HepG2 (cell line): ENCODE data around the gene TTBK1. TPM values are rescaled to one million over a fixed set of nuclear protein-coding genes. Genes with fewer than 3 reads are reported as not detected.

Source experiments
- BRD4 ChIP-seq: sonication (generic); formaldehyde crosslinking; IDR thresholded peaks from 2 replicates; pipeline ENCODE4 v1.4.0; 2020; ENCODE audit warnings: missing genetic modification reagents
- DMAP1 ChIP-seq: IDR thresholded peaks from 2 replicates; pipeline ENCODE4 v1.6.1; 2016
- EZH2 ChIP-seq: conservative IDR thresholded peaks from 2 replicates; pipeline ENCODE4 v1.6.1; 2012; ENCODE audit warnings: mild to moderate bottlenecking, low read depth, low read length, moderate library complexity
- FLYWCH1 ChIP-seq: sonication (generic); formaldehyde crosslinking; IDR thresholded peaks from 2 replicates; pipeline ENCODE4 v1.8.1; 2023; ENCODE audit warnings: mild to moderate bottlenecking, missing genetic modification reagents
- GABPB1 ChIP-seq: IDR thresholded peaks from 2 replicates; pipeline ENCODE4 v1.6.1; 2016; ENCODE audit warnings: mild to moderate bottlenecking, missing genetic modification reagents, moderate library complexity, missing compliant biosample characterization
- NFYB ChIP-seq: sonication (generic); formaldehyde crosslinking; IDR thresholded peaks from 2 replicates; pipeline ENCODE4 v1.4.0; 2020; ENCODE audit warnings: missing genetic modification reagents
- NR2F2 ChIP-seq: IDR thresholded peaks from 2 replicates; pipeline ENCODE4 v1.6.1; 2012; ENCODE audit warnings: low read depth, inconsistent platforms, borderline replicate concordance
- REXO4 ChIP-seq: sonication (generic); formaldehyde crosslinking; IDR thresholded peaks from 2 replicates; pipeline ENCODE4 v1.8.0; 2022; ENCODE audit warnings: missing genetic modification reagents, mild to moderate bottlenecking, borderline replicate concordance
- SIN3A ChIP-seq: IDR thresholded peaks from 2 replicates; pipeline ENCODE4 v1.6.1; 2011; ENCODE audit warnings: low read depth, mild to moderate bottlenecking, control low read depth, low read length, borderline replicate concordance
- TMF1 ChIP-seq: sonication (generic); formaldehyde crosslinking; IDR thresholded peaks from 2 replicates; pipeline ENCODE4 v1.8.1; 2022; ENCODE audit warnings: low read depth, missing genetic modification reagents
- U2AF2 ChIP-seq: fragments of 200-400 bp; formaldehyde crosslinking; IDR thresholded peaks from 2 replicates; pipeline ENCODE4 v1.6.1; 2017; ENCODE audit warnings: low read depth, mild to moderate bottlenecking, low read length
- ZFYVE20 ChIP-seq: sonication (generic); formaldehyde crosslinking; IDR thresholded peaks from 2 replicates; pipeline ENCODE4 v1.8.0; 2023; ENCODE audit warnings: low read depth, mild to moderate bottlenecking, moderate library complexity, missing genetic modification reagents, borderline replicate concordance
- ZNF138 ChIP-seq: sonication (generic); formaldehyde crosslinking; IDR thresholded peaks from 2 replicates; pipeline ENCODE4 v1.5.0; 2020; ENCODE audit warnings: mild to moderate bottlenecking, low read depth, missing genetic modification reagents
- ZNF234 ChIP-seq: sonication (generic); formaldehyde crosslinking; conservative IDR thresholded peaks from 2 replicates; pipeline ENCODE4 v1.5.1; 2020; ENCODE audit warnings: mild to moderate bottlenecking, missing genetic modification reagents
- ZNF292 ChIP-seq: sonication (generic); formaldehyde crosslinking; IDR thresholded peaks from 2 replicates; pipeline ENCODE4 v1.8.1; 2022; ENCODE audit warnings: mild to moderate bottlenecking, low read depth, missing genetic modification reagents, borderline replicate concordance
- ZNF317 ChIP-seq: sonication (generic); formaldehyde crosslinking; IDR thresholded peaks from 2 replicates; pipeline ENCODE4 v1.5.0; 2020; ENCODE audit warnings: mild to moderate bottlenecking, missing genetic modification reagents
- ZNF335 ChIP-seq: sonication (generic); formaldehyde crosslinking; IDR thresholded peaks from 2 replicates; pipeline ENCODE4 v1.4.0; 2020; ENCODE audit warnings: missing genetic modification reagents
- ZNF552 ChIP-seq: sonication (generic); formaldehyde crosslinking; IDR thresholded peaks from 2 replicates; pipeline ENCODE4 v1.9.0; 2022; ENCODE audit warnings: missing genetic modification reagents, mild to moderate bottlenecking, borderline replicate concordance
- ZNF746 ChIP-seq: sonication (generic); formaldehyde crosslinking; IDR thresholded peaks from 2 replicates; pipeline ENCODE4 v1.8.0; 2022; ENCODE audit warnings: mild to moderate bottlenecking, missing genetic modification reagents
- polyA plus RNA-seq, 8 experiments: library from polyadenylated mRNA; depleted of rRNA in 3 of 8; stranded (reverse) in 7 of 8; unstranded in 1 of 8; fragments of >200 nt; fragmentation: Illumina TruSeq in 4 of 8; extraction: Trizol in 4 of 8; gene quantifications; 2 replicates each; pipeline versions ENCODE4 v1.2.1 to v1.2.3, GENCODE V29; 2011 to 2016; ENCODE audit warnings: low read depth in 4 of 8, missing spikeins in 1 of 8, mixed read lengths in 1 of 8; ENCODE audit not compliant: insufficient read depth in 1 of 8
- total RNA-seq, 5 experiments: library from RNA; depleted of rRNA; stranded (reverse); fragments of >200 nt; fragmentation: Illumina TruSeq; extraction: Trizol; gene quantifications; 2 replicates each; pipeline ENCODE4 v1.2.3, GENCODE V29; 2016; ENCODE audit warnings: low read depth in 1 of 5
- TF ChIP-seq, protein P1 (sequence below): sonication (generic); formaldehyde crosslinking; IDR thresholded peaks from 2 replicates; pipeline ENCODE4 v1.5.1; 2020; ENCODE audit warnings: mild to moderate bottlenecking, missing genetic modification reagents, borderline replicate concordance
- TF ChIP-seq, protein P2 (sequence below): sonication (generic); formaldehyde crosslinking; IDR thresholded peaks from 2 replicates; pipeline ENCODE4 v1.4.0; 2020; ENCODE audit warnings: missing genetic modification reagents; ENCODE audit errors: not compliant biosample characterization
- TF ChIP-seq, protein P3 (sequence below): IDR thresholded peaks from 2 replicates; pipeline ENCODE4 v1.6.1; 2012; ENCODE audit warnings: low read length, improper control_type of control experiment
- TF ChIP-seq, protein P4 (sequence below): sonication (generic); formaldehyde crosslinking; IDR thresholded peaks from 2 replicates; pipeline ENCODE4 v1.5.0; 2020; ENCODE audit warnings: mild to moderate bottlenecking, missing genetic modification reagents

TTBK1 gene
- total and polyA plus RNA-seq, 2 of the 13 experiments (the other 11 are each of a cell fraction or from before 2014, with no cell fraction given), result 0.24 to 0.33 TPM

DNA sequence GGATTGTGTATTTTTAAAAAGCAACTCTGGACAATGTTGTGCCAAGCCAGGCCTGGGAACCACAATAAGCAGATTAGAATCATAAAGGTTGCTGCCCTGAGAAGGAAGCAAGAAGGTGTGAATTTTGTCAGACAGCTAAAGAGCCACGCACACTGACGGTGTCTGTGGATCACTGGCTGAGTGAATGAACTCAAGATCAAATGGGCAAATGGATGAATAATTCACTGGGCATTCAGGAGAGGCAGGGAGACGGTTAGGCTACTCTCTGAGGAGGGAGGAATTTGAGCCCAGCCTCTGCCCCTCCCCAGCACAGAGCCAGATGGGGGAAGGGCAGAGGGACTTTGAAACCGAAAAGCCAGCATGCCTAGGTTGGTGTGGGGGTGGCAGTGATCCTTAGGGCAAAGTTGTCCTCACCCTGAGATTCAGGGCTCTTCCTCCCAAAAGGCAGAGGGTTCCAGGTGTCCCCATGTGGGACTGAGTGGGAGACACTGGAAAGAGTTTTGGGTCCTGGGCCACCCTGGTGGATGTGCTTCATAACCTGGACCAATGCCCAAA lies 35.3 kb downstream of the TTBK1 start (continued):
- TF ChIP-seq, protein P1, sequence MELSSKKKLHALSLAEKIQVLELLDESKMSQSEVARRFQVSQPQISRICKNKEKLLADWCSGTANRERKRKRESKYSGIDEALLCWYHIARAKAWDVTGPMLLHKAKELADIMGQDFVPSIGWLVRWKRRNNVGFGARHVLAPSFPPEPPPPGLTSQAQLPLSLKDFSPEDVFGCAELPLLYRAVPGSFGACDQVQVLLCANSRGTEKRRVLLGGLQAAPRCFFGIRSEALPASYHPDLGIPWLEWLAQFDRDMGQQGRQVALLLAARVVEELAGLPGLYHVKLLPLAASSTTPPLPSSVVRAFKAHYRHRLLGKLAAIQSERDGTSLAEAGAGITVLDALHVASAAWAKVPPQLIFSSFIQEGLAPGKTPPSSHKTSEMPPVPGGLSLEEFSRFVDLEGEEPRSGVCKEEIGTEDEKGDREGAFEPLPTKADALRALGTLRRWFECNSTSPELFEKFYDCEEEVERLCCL (CRISPR knock-in tag), result no peak
- no peak for TF ChIP-seq SIN3A
- TF ChIP-seq DMAP1 (CRISPR knock-in tag), result peak; percentile 32; the same call in 1 of the 2 replicates
- no peak for TF ChIP-seq FLYWCH1 (CRISPR knock-in tag)
- peak; percentile 67 for TF ChIP-seq ZNF746
- TF ChIP-seq TMF1 (CRISPR knock-in tag), result no peak
- 0 out of 2 replicates have a peak, but pooled peaks have one; percentile 7 for TF ChIP-seq NFYB (CRISPR knock-in tag)
- no peak for TF ChIP-seq ZFYVE20 (CRISPR knock-in tag)
- no peak for TF ChIP-seq GABPB1 (CRISPR knock-in tag)
- TF ChIP-seq, protein P2, sequence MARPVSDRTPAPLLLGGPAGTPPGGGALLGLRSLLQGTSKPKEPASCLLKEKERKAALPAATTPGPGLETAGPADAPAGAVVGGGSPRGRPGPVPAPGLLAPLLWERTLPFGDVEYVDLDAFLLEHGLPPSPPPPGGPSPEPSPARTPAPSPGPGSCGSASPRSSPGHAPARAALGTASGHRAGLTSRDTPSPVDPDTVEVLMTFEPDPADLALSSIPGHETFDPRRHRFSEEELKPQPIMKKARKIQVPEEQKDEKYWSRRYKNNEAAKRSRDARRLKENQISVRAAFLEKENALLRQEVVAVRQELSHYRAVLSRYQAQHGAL, result no peak
- TF ChIP-seq, protein P3, sequence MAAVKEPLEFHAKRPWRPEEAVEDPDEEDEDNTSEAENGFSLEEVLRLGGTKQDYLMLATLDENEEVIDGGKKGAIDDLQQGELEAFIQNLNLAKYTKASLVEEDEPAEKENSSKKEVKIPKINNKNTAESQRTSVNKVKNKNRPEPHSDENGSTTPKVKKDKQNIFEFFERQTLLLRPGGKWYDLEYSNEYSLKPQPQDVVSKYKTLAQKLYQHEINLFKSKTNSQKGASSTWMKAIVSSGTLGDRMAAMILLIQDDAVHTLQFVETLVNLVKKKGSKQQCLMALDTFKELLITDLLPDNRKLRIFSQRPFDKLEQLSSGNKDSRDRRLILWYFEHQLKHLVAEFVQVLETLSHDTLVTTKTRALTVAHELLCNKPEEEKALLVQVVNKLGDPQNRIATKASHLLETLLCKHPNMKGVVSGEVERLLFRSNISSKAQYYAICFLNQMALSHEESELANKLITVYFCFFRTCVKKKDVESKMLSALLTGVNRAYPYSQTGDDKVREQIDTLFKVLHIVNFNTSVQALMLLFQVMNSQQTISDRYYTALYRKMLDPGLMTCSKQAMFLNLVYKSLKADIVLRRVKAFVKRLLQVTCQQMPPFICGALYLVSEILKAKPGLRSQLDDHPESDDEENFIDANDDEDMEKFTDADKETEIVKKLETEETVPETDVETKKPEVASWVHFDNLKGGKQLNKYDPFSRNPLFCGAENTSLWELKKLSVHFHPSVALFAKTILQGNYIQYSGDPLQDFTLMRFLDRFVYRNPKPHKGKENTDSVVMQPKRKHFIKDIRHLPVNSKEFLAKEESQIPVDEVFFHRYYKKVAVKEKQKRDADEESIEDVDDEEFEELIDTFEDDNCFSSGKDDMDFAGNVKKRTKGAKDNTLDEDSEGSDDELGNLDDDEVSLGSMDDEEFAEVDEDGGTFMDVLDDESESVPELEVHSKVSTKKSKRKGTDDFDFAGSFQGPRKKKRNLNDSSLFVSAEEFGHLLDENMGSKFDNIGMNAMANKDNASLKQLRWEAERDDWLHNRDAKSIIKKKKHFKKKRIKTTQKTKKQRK, result no peak
- TF ChIP-seq U2AF2, result no peak
- TF ChIP-seq ZNF335 (CRISPR knock-in tag), result peak; percentile 34; the same call in 1 of the 2 replicates
- TF ChIP-seq EZH2, result no peak
- no peak for TF ChIP-seq ZNF234
- TF ChIP-seq ZNF138 (CRISPR knock-in tag), result no peak
- peak; percentile 62; the same call in 1 of the 2 replicates for TF ChIP-seq ZNF292 (CRISPR knock-in tag)
- TF ChIP-seq ZNF552 (CRISPR knock-in tag), result no peak
- TF ChIP-seq REXO4, result no peak
- TF ChIP-seq NR2F2, result no peak
- TF ChIP-seq, protein P4, sequence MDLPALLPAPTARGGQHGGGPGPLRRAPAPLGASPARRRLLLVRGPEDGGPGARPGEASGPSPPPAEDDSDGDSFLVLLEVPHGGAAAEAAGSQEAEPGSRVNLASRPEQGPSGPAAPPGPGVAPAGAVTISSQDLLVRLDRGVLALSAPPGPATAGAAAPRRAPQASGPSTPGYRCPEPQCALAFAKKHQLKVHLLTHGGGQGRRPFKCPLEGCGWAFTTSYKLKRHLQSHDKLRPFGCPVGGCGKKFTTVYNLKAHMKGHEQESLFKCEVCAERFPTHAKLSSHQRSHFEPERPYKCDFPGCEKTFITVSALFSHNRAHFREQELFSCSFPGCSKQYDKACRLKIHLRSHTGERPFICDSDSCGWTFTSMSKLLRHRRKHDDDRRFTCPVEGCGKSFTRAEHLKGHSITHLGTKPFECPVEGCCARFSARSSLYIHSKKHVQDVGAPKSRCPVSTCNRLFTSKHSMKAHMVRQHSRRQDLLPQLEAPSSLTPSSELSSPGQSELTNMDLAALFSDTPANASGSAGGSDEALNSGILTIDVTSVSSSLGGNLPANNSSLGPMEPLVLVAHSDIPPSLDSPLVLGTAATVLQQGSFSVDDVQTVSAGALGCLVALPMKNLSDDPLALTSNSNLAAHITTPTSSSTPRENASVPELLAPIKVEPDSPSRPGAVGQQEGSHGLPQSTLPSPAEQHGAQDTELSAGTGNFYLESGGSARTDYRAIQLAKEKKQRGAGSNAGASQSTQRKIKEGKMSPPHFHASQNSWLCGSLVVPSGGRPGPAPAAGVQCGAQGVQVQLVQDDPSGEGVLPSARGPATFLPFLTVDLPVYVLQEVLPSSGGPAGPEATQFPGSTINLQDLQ (CRISPR knock-in tag), result no peak
- TF ChIP-seq ZNF317, result no peak
- TF ChIP-seq BRD4 (CRISPR knock-in tag), result peak; percentile 71; the same call in 1 of the 2 replicates
